Esophagus squamous epithelium (tissue), 4 donors: ENCODE data around the gene TUBG1.

Source experiments
- POLR2A ChIP-seq, 4 donors: fragments of 450-650 bp; IDR thresholded peaks; one replicate each; pipeline ENCODE4 v1.6.1; 2017; ENCODE audit warnings: antibody characterized with exemption in 4 of 4, mild to moderate bottlenecking in 4 of 4, moderate library complexity in 3 of 4
- TF ChIP-seq, protein P1 (sequence below), 6 experiments: fragments of 450-650 bp in 4 of 6; fragments of 200-600 bp in 2 of 6; sonication (generic) in 2 of 6; IDR thresholded peaks; one replicate each; pipeline ENCODE4 v1.5.1; 2016 to 2019; ENCODE audit warnings: antibody characterized with exemption in 6 of 6, mild to moderate bottlenecking in 4 of 6, moderate library complexity in 4 of 6

DNA sequence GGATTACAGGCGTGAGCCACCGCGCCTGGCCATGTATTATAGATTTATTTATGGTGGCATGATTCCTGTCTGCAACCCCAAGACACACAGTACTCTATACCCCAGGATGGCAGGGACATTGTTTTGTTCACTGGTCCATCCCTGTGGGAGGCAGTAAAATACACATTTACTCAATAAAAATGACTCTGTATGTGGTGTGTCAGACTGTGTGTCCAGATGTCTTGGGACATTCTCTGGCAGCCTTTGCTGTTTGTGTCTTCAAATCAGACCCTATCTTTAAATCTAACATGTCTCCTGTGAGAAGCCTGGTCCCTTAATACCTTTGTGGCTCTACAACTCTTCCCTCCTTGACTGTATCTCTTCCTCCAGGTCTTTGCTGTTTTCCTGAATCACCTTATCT is 49.2 kb upstream of the TUBG1 start:
- no peak for TF ChIP-seq POLR2A (IDR thresholded peaks at IDR 0.05)
- TF ChIP-seq, protein P1, sequence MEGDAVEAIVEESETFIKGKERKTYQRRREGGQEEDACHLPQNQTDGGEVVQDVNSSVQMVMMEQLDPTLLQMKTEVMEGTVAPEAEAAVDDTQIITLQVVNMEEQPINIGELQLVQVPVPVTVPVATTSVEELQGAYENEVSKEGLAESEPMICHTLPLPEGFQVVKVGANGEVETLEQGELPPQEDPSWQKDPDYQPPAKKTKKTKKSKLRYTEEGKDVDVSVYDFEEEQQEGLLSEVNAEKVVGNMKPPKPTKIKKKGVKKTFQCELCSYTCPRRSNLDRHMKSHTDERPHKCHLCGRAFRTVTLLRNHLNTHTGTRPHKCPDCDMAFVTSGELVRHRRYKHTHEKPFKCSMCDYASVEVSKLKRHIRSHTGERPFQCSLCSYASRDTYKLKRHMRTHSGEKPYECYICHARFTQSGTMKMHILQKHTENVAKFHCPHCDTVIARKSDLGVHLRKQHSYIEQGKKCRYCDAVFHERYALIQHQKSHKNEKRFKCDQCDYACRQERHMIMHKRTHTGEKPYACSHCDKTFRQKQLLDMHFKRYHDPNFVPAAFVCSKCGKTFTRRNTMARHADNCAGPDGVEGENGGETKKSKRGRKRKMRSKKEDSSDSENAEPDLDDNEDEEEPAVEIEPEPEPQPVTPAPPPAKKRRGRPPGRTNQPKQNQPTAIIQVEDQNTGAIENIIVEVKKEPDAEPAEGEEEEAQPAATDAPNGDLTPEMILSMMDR (IDR thresholded peaks at IDR 0.05) = no peak
